GM12873 (cell line): Measurements from ENCODE around the gene AHDC1.

Source experiments
- CTCF ChIP-seq: IDR thresholded peaks from 2 replicates; pipeline ENCODE4 v1.5.1; 2012; ENCODE audit warnings: low read depth, mild to moderate bottlenecking, moderate library complexity, low read length, control low read depth; ENCODE audit not compliant: insufficient read depth; ENCODE audit errors: missing control alignments

Gene AHDC1

GRCh38 chr1:27622828-27623227 lies 18.9 kb upstream of the AHDC1 start:
- no peak for TF ChIP-seq CTCF

DNA sequence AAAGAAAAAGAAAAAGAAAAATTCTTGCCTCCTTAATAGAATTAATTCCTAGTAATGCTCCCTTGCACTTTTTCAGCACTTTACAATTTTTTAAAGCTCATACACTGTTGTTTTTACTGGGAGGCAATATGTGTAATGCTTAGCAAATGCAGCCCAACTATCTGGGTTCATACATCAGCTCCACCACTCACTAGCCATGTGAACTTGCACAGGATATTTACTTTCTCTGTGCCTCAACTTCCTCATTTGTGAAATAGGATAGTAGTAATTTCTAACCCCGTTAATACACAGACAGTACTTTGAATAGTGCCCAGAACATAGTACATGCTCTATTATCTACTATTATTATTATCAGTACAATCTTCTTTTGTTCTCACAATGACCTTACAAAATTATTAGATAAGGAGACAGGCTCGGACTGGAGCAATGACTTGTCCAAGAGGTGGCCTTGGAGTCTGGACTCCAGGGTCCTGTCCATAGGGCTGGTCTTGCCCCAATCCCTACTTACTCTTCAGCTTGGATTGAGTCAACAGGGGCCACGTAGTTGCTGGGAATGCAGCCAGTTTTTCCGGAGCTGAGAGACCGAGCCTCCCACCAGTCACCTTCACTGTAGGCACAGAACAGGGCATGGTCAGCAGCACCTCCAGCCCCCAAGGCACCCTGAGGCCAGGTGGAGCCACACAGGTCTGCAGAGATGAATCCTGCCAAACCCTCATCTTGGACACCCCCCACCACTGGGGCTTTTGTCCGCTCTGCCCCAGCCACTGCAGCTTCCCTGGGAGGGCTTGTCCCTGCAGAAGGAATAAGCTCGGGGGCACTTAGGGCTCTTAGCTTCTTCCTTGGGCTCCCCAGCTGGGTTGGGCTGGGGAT lies 17.3 kb upstream of the AHDC1 start:
- TF ChIP-seq CTCF: no peak

DNA sequence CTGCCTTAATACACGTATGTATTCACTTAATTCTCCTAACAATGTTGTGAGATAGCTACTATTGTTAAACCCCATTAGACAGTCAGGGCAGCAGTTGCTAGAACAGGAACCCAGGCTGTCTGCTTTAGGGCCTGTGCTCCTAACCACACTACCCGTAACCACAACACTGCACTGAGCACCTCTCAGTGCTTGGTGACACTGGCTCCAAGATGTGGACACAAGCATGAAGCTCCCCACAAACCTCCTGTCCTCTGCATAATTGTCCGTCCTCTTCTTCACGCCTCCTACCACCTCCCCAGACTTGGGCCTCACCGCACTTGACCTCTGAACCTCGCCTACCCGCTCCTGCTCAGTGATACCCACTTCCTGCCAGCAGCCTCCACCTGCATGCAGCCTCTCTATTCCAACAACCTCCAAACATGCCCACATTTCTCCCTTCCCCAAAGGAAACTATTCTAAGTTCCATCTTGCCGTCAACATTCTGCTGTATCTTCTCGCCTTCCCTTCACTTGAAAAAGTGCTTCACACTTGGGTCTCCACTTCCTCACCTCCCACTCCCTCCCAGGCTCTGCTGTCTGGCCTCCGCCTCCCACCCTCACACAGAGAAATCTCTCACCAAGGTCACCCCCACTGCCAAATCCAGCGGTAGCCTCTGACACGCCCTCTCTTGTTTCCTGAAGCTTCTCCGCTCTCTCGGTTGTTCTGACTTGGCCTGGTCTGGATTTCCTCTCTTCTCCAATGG lies 14.6 kb upstream of the AHDC1 start:
- TF ChIP-seq CTCF: no peak

- no peak for TF ChIP-seq CTCF
Measured at GRCh38 chr1:27617420-27617819, 13.5 kb upstream of the AHDC1 start.

DNA sequence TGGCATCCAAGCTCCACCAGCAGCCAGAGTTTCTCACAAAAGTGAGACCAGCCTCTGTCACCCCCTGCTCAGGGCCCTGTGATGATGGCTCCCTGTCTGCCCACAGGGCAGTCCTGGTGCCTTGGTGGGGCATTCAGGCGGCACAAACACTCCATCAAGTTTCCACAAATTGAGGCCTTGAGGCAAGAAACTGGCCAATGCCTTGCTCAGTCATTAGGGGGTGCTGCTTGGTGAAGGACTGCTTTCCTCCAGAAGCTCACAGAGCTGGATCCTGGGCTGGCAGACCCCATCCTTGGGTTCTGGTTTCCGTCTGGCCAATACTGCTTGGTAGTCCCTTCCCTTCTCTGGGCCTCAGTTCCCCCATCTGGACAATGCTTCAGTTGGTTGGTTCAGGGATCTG lies 12.5 kb upstream of the AHDC1 start:
- peak; percentile 39 for TF ChIP-seq CTCF

DNA sequence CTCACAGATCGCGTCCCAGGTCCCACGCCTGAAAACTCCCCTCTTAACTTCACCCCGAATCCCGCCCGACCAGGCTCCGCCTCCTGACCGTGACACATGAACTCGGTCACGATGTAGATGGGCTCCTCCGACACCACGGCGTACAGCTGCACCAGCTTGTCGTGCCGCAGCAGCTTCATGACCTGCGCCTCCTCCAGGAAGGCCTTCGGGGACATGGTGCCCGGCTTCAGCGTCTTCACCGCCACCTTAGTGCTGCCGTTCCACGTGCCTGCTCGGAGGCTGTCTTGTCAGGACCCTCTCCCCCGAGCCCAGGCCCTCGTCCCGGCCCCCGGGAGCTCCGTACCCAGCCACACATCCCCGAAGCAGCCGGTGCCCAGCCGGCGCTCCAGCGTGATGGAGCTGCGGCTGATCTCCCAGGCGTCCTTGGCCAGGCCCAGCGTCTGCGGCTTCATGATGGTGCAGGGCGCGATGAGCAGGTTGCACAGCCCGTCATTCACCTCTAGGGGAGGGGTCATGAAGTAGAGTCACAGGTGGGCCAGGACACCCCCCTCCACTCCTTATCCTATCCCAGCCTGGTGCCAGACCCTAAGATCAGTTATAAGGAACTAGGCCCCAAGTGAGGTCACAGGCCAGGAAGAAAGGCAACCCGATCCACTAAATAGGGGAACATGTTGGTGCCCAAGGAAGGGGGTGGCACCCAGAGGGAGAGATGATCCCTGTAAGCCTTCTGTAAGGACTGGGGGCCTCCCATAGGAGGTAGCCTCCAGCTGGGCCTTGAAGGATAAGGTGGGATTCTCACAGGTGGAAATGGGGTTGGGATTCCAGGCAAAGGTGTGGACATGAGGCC lies 11.6 kb upstream of the AHDC1 start:
- no peak for TF ChIP-seq CTCF

- no peak for TF ChIP-seq CTCF
Measured at GRCh38 chr1:27614625-27615344, 10.8 kb upstream of the AHDC1 start.
